ENCODE results near the gene PKP3.

Gene PKP3

GRCh38 chr11:441418-442274 is 47.6 kb downstream of the PKP3 start, which contains the start of gene ANO9:
TSS of gene ANO9 (minus strand) at chr11:442011. CDS start at chr11:441926, 85 bp downstream.
- TF ChIP-seq POLR2AphosphoS5 (IDR thresholded peaks at IDR 0.05; ENCODE audit: low read depth, low read length): no peak
- TF ChIP-seq FOXP2 (optimal IDR thresholded peaks at IDR 0.05; ENCODE audit: borderline replicate concordance, extremely low read depth, extremely low read length, insufficient read depth): no peak
- TF ChIP-seq SIN3A (IDR thresholded peaks at IDR 0.05; ENCODE audit: borderline replicate concordance, insufficient read depth, low read length): no peak
- TF ChIP-seq TAF1 (IDR thresholded peaks at IDR 0.05; ENCODE audit: borderline replicate concordance, insufficient read depth, low read length): no peak
- TF ChIP-seq REST (IDR thresholded peaks at IDR 0.05; ENCODE audit: insufficient read depth in 1 of 2, low read depth in 2 of 2, low read length in 2 of 2): no peak

- no peak for TF ChIP-seq REST (IDR thresholded peaks at IDR 0.05; ENCODE audit: insufficient read depth in 1 of 2, low read depth in 2 of 2, low read length in 2 of 2)
- no peak for TF ChIP-seq POLR2AphosphoS5 (IDR thresholded peaks at IDR 0.05; ENCODE audit: low read depth, low read length)
- no peak for TF ChIP-seq TAF1 (IDR thresholded peaks at IDR 0.05; ENCODE audit: borderline replicate concordance, insufficient read depth, low read length)
- TF ChIP-seq SIN3A (IDR thresholded peaks at IDR 0.05; ENCODE audit: borderline replicate concordance, insufficient read depth, low read length): no peak
- no peak for TF ChIP-seq FOXP2 (optimal IDR thresholded peaks at IDR 0.05; ENCODE audit: borderline replicate concordance, extremely low read depth, extremely low read length, insufficient read depth)
Observed at GRCh38 chr11:442611-443081, 48.6 kb downstream of the PKP3 start.

- TF ChIP-seq FOXP2 (optimal IDR thresholded peaks at IDR 0.05; ENCODE audit: borderline replicate concordance, extremely low read depth, extremely low read length, insufficient read depth) (no peak), SIN3A (IDR thresholded peaks at IDR 0.05; ENCODE audit: borderline replicate concordance, insufficient read depth, low read length) (no peak), POLR2AphosphoS5 (IDR thresholded peaks at IDR 0.05; ENCODE audit: low read depth, low read length) (no peak), TAF1 (IDR thresholded peaks at IDR 0.05; ENCODE audit: borderline replicate concordance, insufficient read depth, low read length) (no peak), REST (IDR thresholded peaks at IDR 0.05; ENCODE audit: insufficient read depth in 1 of 2, low read depth in 2 of 2, low read length in 2 of 2) (no peak)
Observed at GRCh38 chr11:443542-444199, 49.7 kb downstream of the PKP3 start.

- TF ChIP-seq POLR2AphosphoS5 (IDR thresholded peaks at IDR 0.05; ENCODE audit: low read depth, low read length) (no peak), SIN3A (IDR thresholded peaks at IDR 0.05; ENCODE audit: borderline replicate concordance, insufficient read depth, low read length) (no peak), TAF1 (IDR thresholded peaks at IDR 0.05; ENCODE audit: borderline replicate concordance, insufficient read depth, low read length) (no peak), FOXP2 (optimal IDR thresholded peaks at IDR 0.05; ENCODE audit: borderline replicate concordance, extremely low read depth, extremely low read length, insufficient read depth) (no peak), REST (IDR thresholded peaks at IDR 0.05; ENCODE audit: insufficient read depth in 1 of 2, low read depth in 2 of 2, low read length in 2 of 2) (no peak)
Observed at GRCh38 chr11:444396-445144, 50.6 kb downstream of the PKP3 start.
